WTC11 (cell line): ENCODE results near the gene SMC5. TPM values are rescaled to one million over a fixed set of nuclear protein-coding genes. Genes with fewer than 3 reads are reported as not detected.

Experiments
- ATAC-seq: fragments of 200-7000 bp; cut with Tn5 transposase; 2 replicates; pipeline ENCODE4 v1.10.0; 2021; ENCODE audit warnings: mild to moderate bottlenecking, moderate library complexity
- CTCF ChIA-PET: fragments of 300-600 bp; sonication (Branson Sonifier 250); formaldehyde crosslinking; loops from one replicate; lab custom pipeline; 2021; ENCODE audit warnings: antibody characterized with exemption; lab: Charles Lee
- POLR2A ChIA-PET: fragments of 350-600 bp; sonication (Branson Sonifier 250); formaldehyde crosslinking; loops from one replicate; lab custom pipeline; 2021; ENCODE audit warnings: antibody characterized with exemption; lab: Charles Lee
- DNase-seq: peaks from one replicate; pipeline ENCODE4 v3.0.0; 2021; ENCODE audit warnings: low spot score
- H3K27ac Mint-ChIP-seq: 2 replicates; pipeline ENCODE4 v1.8.0; 2021; ENCODE audit warnings: mixed read lengths
- H3K27me3 Mint-ChIP-seq: 2 replicates; pipeline ENCODE4 v1.8.0; 2021; ENCODE audit warnings: low read depth, mild to moderate bottlenecking, moderate library complexity, mixed read lengths
- H3K36me3 Mint-ChIP-seq: 2 replicates; pipeline ENCODE4 v1.8.0; 2021; ENCODE audit warnings: mixed read lengths
- H3K4me1 Mint-ChIP-seq: 2 replicates; pipeline ENCODE4 v1.8.0; 2022; ENCODE audit warnings: mixed read lengths
- H3K4me3 Mint-ChIP-seq: 2 replicates; pipeline ENCODE4 v1.8.0; 2021; ENCODE audit warnings: mild to moderate bottlenecking, moderate library complexity, mixed read lengths
- H3K9me3 Mint-ChIP-seq: 2 replicates; pipeline ENCODE4 v1.8.0; 2021; ENCODE audit warnings: mixed read lengths
- ARID4B ChIP-seq: sonication (generic); formaldehyde crosslinking; IDR thresholded peaks from 2 replicates; pipeline ENCODE4 v1.8.0; 2023; ENCODE audit warnings: missing genetic modification reagents, mild to moderate bottlenecking, borderline replicate concordance
- ATF1 ChIP-seq: sonication (generic); formaldehyde crosslinking; IDR thresholded peaks from 2 replicates; pipeline ENCODE4 v1.8.1; 2023; ENCODE audit warnings: mild to moderate bottlenecking, moderate library complexity, missing genetic modification reagents
- ATF2 ChIP-seq: sonication (generic); formaldehyde crosslinking; IDR thresholded peaks from 2 replicates; pipeline ENCODE4 v1.8.1; 2022; ENCODE audit warnings: low read depth, missing genetic modification reagents, borderline replicate concordance
- E2F4 ChIP-seq: sonication (generic); formaldehyde crosslinking; IDR thresholded peaks from 2 replicates; pipeline ENCODE4 v1.8.1; 2022; ENCODE audit warnings: low read depth, mild to moderate bottlenecking, moderate library complexity, missing genetic modification reagents, borderline replicate concordance
- HMGA2 ChIP-seq: fragments of 250-450 bp; sonication (Bioruptor Pico); IDR thresholded peaks from 2 replicates; pipeline ENCODE4 v1.4.0; 2021; ENCODE audit warnings: mild to moderate bottlenecking, moderate library complexity
- MLX ChIP-seq: sonication (generic); formaldehyde crosslinking; IDR thresholded peaks from 2 replicates; pipeline ENCODE4 v1.8.1; 2023; ENCODE audit warnings: mild to moderate bottlenecking, missing genetic modification reagents, moderate library complexity
- PRRX2 ChIP-seq: fragments of 250-450 bp; sonication (Bioruptor Pico); IDR thresholded peaks from 2 replicates; pipeline ENCODE4 v1.8.0; 2021; ENCODE audit warnings: mild to moderate bottlenecking
- RELA ChIP-seq: sonication (generic); formaldehyde crosslinking; IDR thresholded peaks from 2 replicates; pipeline ENCODE4 v1.8.1; 2022; ENCODE audit warnings: missing genetic modification reagents, mild to moderate bottlenecking, borderline replicate concordance
- SP1 ChIP-seq: sonication (generic); formaldehyde crosslinking; conservative IDR thresholded peaks from 2 replicates; pipeline ENCODE4 v1.8.1; 2022; ENCODE audit warnings: missing genetic modification reagents
- ZNF671 ChIP-seq: fragments of 250-450 bp; sonication (Bioruptor Pico); IDR thresholded peaks from 2 replicates; pipeline ENCODE4 v1.8.0; 2021; ENCODE audit warnings: mild to moderate bottlenecking
- total RNA-seq: library from RNA; stranded (reverse); gene quantifications from 3 replicates; pipeline ENCODE4 v1.2.3, GENCODE V29; 2021
- TF ChIP-seq, protein P1 (sequence below): sonication (generic); formaldehyde crosslinking; IDR thresholded peaks from 2 replicates; pipeline ENCODE4 v1.8.0; 2023; ENCODE audit warnings: missing genetic modification reagents
- TF ChIP-seq, protein P2 (sequence below): sonication (generic); formaldehyde crosslinking; IDR thresholded peaks from 2 replicates; pipeline ENCODE4 v1.8.1; 2023; ENCODE audit warnings: mild to moderate bottlenecking, missing genetic modification reagents, moderate library complexity
- TF ChIP-seq, protein P3 (sequence below): fragments of 250-450 bp; sonication (Bioruptor Pico); IDR thresholded peaks from 2 replicates; pipeline ENCODE4 v1.9.0; 2021; ENCODE audit warnings: mild to moderate bottlenecking
- TF ChIP-seq, protein P4 (sequence below): sonication (generic); formaldehyde crosslinking; IDR thresholded peaks from 2 replicates; pipeline ENCODE4 v1.8.1; 2023; ENCODE audit warnings: mild to moderate bottlenecking, moderate library complexity, missing genetic modification reagents

Gene SMC5
- total RNA-seq, 1 experiment from 2014 or later, result 20.2 TPM

- no peaks in the 10 kb centered on the region for H3K36me3 Mint-ChIP-seq
- no peak overlapping the region for H3K4me3 Mint-ChIP-seq
- no peak for DNase-seq
- no peak for ATAC-seq
- H3K27me3 Mint-ChIP-seq, result peaks cover 11% of the 10 kb centered on the region
- no peak overlapping the region for H3K27ac Mint-ChIP-seq
- H3K4me1 Mint-ChIP-seq, result peaks cover 18% of the 10 kb centered on the region
- POLR2A ChIA-PET, result interaction anchor here (0.7 kb wide), 1 partner anchor 1046 kb away, joined by 6 read pairs; no protein-coding TSS in a partner anchor
- H3K9me3 Mint-ChIP-seq, result no peaks in the 10 kb centered on the region
- CTCF ChIA-PET, result no interaction called here
- TF ChIP-seq, protein P1, sequence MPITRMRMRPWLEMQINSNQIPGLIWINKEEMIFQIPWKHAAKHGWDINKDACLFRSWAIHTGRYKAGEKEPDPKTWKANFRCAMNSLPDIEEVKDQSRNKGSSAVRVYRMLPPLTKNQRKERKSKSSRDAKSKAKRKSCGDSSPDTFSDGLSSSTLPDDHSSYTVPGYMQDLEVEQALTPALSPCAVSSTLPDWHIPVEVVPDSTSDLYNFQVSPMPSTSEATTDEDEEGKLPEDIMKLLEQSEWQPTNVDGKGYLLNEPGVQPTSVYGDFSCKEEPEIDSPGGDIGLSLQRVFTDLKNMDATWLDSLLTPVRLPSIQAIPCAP (CRISPR knock-in tag), result no peak
- TF ChIP-seq ATF2, result no peak
- TF ChIP-seq PRRX2, result no peak
- TF ChIP-seq ATF1 (CRISPR knock-in tag), result no peak
- TF ChIP-seq RELA (CRISPR knock-in tag), result no peak
- TF ChIP-seq, all 79 proteins: peak for 0
Observed at GRCh38 chr9:70402213-70402612, 143.4 kb downstream of the SMC5 start.

GRCh38 chr9:70403166-70403565, 144.4 kb downstream of the SMC5 start:
- ChIA-PET POLR2A (interaction anchor here (0.6 kb wide), 1 partner anchor 201 kb away, joined by 6 read pairs; no protein-coding TSS in a partner anchor), CTCF (interaction anchor here (1.4 kb wide), 1 partner anchor 15 kb away, joined by 4 read pairs; no protein-coding TSS in a partner anchor)
- no peak for ATAC-seq
- no peak for DNase-seq
- Mint-ChIP-seq H3K9me3 (no peaks in the 10 kb centered on the region), H3K4me3 (no peak overlapping the region), H3K27me3 (peaks cover 11% of the 10 kb centered on the region), H3K4me1 (peaks cover 22% of the 10 kb centered on the region), H3K27ac (no peak overlapping the region), H3K36me3 (no peaks in the 10 kb centered on the region)
- TF ChIP-seq HMGA2 (CRISPR knock-in tag) (no peak), ARID4B (CRISPR knock-in tag) (no peak), SP1 (CRISPR knock-in tag) (no peak), ZNF671 (CRISPR knock-in tag) (no peak), E2F4 (no peak)
- TF ChIP-seq, protein P2, sequence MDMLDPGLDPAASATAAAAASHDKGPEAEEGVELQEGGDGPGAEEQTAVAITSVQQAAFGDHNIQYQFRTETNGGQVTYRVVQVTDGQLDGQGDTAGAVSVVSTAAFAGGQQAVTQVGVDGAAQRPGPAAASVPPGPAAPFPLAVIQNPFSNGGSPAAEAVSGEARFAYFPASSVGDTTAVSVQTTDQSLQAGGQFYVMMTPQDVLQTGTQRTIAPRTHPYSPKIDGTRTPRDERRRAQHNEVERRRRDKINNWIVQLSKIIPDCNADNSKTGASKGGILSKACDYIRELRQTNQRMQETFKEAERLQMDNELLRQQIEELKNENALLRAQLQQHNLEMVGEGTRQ (CRISPR knock-in tag), result no peak
- TF ChIP-seq, protein P3, sequence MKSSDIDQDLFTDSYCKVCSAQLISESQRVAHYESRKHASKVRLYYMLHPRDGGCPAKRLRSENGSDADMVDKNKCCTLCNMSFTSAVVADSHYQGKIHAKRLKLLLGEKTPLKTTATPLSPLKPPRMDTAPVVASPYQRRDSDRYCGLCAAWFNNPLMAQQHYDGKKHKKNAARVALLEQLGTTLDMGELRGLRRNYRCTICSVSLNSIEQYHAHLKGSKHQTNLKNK, result no peak

- no peak for ATAC-seq
Observed at GRCh38 chr9:70403618-70404025, 144.8 kb downstream of the SMC5 start.

More at GRCh38 chr9:70403618-70404025, 144.8 kb downstream of the SMC5 start:
- Mint-ChIP-seq H3K9me3 (no peaks in the 10 kb centered on the region), H3K4me3 (no peak overlapping the region), H3K4me1 (peaks cover 25% of the 10 kb centered on the region), H3K27me3 (peaks cover 11% of the 10 kb centered on the region), H3K27ac (no peak overlapping the region), H3K36me3 (no peaks in the 10 kb centered on the region)
- ChIA-PET CTCF (interaction anchor here (1.4 kb wide), 1 partner anchor 15 kb away, joined by 4 read pairs; no protein-coding TSS in a partner anchor), POLR2A (interaction anchor here (0.6 kb wide), 1 partner anchor 201 kb away, joined by 6 read pairs; no protein-coding TSS in a partner anchor)
- no peak for TF ChIP-seq MLX (CRISPR knock-in tag)
- TF ChIP-seq, protein P4, sequence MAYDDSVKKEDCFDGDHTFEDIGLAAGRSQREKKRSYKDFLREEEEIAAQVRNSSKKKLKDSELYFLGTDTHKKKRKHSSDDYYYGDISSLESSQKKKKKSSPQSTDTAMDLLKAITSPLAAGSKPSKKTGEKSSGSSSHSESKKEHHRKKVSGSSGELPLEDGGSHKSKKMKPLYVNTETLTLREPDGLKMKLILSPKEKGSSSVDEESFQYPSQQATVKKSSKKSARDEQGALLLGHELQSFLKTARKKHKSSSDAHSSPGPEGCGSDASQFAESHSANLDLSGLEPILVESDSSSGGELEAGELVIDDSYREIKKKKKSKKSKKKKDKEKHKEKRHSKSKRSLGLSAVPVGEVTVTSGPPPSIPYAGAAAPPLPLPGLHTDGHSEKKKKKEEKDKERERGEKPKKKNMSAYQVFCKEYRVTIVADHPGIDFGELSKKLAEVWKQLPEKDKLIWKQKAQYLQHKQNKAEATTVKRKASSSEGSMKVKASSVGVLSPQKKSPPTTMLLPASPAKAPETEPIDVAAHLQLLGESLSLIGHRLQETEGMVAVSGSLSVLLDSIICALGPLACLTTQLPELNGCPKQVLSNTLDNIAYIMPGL, result no peak
- DNase-seq, result no peak
